22Rv1 (cell line): Measurements from ENCODE around the gene KLHL17.

Experiments
- H3K27ac ChIP-seq: fragments of 450-650 bp; 2 replicates; pipeline ENCODE4 v1.5.1; 2017
- ZFX ChIP-seq: fragments of 450-650 bp; IDR thresholded peaks from 2 replicates; pipeline ENCODE4 v1.6.1; 2017; ENCODE audit warnings: antibody characterized with exemption, borderline replicate concordance
- TF ChIP-seq, protein P1 (sequence below): fragments of 450-650 bp; IDR thresholded peaks from 2 replicates; pipeline ENCODE4 v1.5.1; 2017; ENCODE audit warnings: mild to moderate bottlenecking

KLHL17 gene

DNA sequence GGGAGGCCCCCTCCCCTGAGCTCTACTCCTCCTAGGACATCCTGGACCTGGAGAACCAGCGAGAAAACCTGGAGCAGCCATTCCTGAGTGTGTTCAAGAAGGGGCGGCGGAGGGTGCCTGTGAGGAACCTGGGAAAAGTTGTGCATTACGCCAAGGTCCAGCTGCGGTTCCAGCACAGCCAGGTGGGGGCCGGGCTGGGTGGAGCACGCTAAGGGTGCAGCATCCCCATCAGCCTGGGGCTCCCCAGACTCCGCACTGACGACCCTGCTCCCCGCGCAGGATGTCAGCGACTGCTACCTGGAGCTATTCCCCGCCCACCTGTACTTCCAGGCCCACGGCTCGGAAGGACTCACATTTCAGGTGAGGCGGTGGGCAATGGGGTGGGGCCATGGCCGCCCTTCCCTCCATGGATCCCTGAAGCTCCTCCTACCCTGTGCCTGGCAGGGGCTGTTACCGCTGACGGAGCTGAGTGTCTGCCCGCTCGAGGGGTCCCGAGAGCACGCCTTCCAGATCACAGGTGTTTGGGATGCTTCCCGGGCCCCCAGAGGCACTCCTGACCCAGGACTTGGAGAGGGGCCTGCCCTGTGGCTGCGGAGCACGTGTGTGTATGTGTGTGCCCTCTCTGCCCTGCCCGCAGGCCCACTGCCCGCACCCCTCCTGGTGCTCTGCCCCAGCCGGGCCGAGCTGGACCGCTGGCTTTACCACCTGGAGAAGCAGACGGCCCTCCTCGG is 10.0 kb downstream of the KLHL17 start:
- no peak overlapping the region for H3K27ac ChIP-seq
- TF ChIP-seq, protein P1, sequence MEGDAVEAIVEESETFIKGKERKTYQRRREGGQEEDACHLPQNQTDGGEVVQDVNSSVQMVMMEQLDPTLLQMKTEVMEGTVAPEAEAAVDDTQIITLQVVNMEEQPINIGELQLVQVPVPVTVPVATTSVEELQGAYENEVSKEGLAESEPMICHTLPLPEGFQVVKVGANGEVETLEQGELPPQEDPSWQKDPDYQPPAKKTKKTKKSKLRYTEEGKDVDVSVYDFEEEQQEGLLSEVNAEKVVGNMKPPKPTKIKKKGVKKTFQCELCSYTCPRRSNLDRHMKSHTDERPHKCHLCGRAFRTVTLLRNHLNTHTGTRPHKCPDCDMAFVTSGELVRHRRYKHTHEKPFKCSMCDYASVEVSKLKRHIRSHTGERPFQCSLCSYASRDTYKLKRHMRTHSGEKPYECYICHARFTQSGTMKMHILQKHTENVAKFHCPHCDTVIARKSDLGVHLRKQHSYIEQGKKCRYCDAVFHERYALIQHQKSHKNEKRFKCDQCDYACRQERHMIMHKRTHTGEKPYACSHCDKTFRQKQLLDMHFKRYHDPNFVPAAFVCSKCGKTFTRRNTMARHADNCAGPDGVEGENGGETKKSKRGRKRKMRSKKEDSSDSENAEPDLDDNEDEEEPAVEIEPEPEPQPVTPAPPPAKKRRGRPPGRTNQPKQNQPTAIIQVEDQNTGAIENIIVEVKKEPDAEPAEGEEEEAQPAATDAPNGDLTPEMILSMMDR, result no peak
- TF ChIP-seq ZFX, result no peak

DNA sequence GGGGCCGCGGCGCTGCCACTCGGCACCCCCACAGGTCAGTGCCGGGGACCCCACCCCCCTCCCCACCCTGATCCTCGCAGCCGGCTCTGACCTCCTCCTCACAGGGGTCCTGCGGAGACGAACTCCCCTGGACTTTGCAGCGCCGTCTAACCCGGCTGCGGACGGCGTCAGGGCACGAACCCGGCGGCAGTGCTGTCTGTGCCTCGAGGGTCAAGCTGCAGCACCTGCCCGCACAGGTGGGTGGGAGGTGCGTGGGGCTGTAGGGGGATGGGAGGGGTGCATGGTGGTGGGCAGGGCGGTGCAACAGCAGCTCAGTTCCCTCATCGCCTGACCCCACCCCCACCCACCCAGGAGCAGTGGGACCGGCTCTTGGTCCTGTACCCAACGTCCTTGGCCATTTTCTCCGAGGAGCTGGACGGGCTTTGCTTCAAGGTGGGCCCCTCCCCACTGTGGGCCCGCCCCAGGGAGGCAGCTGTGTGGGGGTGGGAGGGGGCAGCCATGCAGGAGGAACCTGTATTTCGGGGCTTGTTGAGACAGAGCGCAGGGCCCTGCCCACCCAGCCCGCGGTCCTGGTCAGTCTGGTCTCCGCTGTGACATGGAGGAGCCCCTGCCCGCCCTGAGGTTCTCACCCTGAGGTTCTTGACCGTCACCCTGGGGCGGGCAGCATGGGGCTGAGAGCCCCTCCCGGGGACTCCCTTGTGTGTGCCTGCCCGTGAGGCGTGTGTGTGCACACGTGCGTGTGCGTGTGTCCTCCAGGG is 10.8 kb downstream of the KLHL17 start:
- H3K27ac ChIP-seq, result no peak overlapping the region
- TF ChIP-seq, protein P1, result no peak
- no peak for TF ChIP-seq ZFX

DNA sequence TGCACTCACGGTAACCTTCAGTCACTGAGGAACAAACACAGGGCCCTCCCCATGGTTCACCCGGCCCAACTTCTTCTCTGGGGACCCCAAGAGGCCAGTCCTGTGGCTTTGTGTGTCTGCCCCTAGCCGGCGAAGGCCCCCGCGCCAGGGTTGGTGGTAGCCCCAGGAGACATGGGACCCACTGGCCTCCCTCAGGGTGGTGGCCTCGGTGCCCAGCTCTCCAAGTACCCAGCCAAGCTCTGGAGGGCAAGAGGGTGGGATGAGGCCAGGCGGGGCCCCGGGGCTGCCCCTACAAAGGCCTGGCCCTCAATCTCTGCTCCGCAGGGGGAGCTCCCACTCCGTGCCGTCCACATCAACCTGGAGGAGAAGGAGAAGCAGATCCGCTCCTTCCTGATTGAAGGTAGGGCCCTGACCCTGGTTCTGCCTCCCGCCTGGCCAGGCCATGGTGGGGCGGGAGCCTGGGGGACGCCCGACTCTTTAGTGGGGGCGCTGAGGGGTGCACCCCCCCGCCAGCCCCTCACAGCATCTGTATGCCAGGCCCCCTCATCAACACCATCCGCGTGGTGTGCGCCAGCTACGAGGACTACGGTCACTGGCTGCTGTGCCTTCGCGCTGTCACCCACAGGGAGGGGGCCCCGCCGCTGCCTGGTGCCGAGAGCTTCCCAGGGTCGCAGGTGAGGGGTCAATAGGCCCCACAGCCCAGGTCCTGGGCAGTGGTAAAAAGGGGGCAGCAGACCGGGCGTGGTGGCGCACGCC is 11.5 kb downstream of the KLHL17 start:
- H3K27ac ChIP-seq, result no peak overlapping the region
- TF ChIP-seq ZFX, result no peak
- TF ChIP-seq, protein P1, result no peak

DNA sequence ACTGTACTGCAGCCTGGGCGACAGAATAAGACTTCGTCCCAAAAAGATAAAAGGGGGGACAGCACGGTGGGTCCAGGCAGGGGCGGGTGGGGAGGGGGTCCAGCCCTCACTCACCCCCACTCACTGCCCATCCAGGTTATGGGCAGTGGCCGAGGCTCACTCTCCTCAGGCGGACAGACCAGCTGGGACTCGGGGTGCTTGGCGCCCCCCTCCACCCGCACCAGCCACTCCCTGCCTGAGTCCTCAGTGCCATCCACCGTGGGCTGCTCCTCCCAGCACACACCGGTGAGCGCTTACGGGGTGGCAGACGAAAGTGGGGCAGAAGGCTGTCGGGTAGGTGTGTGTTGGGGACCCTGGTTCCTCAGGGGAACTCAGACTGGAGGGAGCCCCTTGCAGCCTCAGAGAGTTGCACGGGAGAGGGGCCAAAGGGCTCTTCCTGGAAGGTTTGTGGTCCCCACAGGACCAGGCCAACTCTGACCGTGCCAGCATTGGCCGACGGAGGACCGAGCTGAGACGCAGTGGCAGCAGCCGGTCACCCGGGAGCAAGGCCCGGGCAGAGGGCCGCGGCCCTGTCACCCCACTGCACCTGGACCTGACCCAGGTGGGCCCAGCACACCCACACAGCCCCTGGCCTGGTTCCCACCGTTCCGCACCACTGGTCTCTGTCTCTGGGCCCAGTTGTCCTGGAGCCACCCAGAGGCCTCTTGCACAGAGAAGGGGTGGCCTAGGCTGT is 12.5 kb downstream of the KLHL17 start:
- no peak overlapping the region for H3K27ac ChIP-seq
- TF ChIP-seq ZFX, result no peak
- TF ChIP-seq, protein P1, result no peak

DNA sequence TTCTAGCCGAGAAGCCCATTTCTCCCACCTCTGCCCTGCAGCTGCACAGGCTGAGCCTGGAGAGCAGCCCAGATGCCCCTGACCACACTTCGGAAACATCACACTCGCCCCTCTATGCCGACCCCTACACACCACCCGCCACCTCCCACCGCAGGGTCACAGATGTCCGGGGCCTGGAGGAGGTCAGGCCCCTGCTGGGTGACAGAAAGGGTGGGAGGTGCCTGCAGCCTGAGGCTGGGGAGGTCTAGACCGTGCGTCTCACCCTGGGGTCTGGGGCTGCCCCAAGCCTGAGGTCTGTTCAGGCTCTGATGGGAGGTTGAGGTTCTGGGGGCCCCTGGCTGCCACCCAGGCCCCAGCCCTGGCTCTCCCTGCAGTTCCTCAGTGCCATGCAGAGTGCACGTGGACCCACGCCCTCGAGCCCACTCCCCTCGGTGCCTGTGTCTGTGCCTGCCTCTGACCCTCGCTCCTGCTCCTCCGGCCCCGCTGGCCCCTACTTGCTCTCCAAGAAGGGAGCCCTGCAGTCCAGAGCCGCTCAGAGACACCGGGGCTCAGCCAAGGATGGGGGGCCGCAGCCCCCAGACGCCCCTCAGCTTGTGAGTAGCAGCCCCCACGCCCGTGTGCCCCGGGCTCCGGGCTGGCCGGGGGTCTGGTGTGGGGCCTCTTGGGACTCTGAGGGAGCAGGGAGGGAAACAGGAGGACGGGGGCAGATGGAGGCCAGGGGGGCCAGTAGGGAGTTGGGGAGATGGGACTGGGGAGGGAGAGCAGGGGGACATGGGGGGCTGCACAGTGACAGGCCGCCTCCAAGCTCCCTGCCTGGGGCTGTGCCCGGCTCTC is 13.3 kb downstream of the KLHL17 start:
- TF ChIP-seq, protein P1, result no peak
- TF ChIP-seq ZFX, result no peak
- H3K27ac ChIP-seq, result no peak overlapping the region

DNA sequence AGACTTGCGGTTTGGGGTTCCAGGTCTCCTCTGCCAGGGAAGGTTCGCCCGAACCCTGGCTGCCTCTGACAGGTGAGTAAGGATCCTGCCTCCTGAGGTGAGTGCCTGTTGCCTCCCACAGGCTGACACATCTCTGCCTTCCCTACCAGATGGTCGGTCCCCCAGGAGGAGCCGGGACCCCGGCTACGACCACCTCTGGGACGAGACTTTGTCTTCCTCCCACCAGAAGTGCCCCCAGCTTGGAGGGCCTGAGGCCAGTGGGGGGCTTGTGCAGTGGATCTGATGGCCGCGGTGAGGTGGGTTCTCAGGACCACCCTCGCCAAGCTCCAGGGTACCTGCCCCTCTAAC is 13.9 kb downstream of the KLHL17 start:
- H3K27ac ChIP-seq, result no peak overlapping the region
- TF ChIP-seq, protein P1, result no peak
- TF ChIP-seq ZFX, result no peak
